GM19193 (cell line): Measurements from ENCODE around the gene EPS8L2.

ENCODE experiments used
- POLR2A ChIP-seq: IDR thresholded peaks from 4 replicates; pipeline ENCODE4 v1.6.1; 2011; ENCODE audit not compliant: insufficient read depth, insufficient read length; ENCODE audit errors: extremely low read depth

EPS8L2 gene

DNA sequence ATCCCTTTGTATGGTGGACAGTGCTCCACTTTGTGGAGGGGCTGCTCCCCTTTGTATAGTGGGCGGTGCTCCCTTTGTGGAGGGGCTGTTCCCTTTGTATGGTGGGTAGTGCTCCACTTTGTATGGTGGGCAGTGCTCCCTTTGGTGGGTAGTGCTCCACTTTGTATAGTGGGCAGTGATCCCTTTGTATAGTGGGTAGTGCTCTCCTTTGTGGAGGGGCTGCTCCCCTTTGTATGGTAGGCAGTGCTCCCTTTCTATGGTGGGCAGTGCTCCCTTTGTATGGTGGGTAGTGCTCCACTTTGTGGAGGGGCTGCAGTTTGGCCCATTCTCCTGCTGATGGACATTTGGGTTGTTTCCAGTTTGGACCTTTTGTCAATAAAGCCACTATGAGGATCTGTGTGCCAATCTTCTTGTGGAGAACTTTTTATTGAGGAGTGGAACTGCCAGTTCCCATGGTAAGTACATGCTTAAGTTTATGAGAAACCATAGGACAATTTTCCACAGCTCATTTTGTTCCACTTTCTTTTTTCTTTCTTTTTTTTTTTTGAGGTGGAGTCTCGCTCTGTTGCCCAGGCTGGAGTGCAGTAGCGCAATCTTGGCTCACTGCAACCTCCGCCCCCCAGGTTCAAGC lies 36.7 kb downstream of the EPS8L2 start:
- TF ChIP-seq POLR2A, result no peak

DNA sequence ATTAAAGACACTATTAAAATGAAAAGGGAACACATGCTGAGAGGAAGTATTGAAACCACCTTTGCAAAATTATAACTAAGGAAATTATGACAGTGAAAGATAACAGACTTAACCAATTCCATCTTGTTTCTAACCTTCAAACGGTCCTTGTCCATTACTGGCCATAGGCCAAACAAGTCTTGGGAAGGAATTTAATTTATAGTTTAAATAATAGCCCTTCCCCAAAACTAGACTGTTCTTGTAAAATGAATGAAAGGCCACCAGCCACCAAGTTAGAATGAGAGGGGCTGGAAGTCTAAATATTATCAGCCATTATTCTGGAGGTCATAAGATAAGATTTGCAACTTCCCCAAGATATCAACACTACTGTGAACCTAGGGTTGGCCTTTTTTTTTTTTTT lies 39.4 kb downstream of the EPS8L2 start:
- no peak for TF ChIP-seq POLR2A

DNA sequence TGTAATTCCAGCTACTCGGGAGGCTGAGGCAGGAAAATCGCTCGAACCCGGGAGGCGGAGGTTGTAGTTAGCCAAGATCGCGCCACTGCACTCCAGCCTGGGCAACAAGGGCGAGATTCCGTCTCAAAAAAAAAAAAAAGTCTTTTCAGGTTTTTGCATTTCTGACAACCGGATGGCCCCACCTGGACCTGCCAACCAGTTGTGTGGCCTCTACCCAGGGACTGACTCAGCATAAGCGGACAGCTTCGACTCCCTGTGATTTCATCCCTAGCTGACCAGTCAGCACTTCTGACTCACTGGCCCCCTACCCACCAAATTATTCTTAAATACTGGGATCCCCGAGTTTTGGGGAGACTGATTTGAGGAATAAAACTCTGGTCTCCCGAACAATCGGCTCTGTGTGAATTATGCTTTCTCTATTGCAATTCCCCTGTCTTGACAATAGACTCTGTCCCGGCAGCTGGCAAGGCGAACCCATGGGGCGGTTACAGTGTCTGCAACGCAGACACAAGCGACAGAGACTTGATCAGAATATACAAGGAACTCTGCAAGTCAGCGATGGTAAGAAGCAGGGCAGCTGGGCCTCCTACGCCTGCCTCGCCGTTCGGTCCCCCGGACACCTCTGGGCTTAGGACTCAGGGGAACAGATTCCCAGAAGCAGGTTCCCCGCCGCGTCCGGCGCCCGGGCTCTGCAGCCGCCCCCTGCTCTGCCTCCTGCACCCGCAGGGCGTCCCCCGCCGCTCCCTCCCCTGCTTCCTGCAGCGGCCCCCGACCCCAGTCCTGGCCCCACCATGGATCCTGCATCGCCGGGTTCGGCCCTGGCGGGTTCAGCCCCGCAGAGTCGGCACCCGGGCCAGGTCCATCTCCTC lies 40.5 kb downstream of the EPS8L2 start:
- TF ChIP-seq POLR2A, result no peak

DNA sequence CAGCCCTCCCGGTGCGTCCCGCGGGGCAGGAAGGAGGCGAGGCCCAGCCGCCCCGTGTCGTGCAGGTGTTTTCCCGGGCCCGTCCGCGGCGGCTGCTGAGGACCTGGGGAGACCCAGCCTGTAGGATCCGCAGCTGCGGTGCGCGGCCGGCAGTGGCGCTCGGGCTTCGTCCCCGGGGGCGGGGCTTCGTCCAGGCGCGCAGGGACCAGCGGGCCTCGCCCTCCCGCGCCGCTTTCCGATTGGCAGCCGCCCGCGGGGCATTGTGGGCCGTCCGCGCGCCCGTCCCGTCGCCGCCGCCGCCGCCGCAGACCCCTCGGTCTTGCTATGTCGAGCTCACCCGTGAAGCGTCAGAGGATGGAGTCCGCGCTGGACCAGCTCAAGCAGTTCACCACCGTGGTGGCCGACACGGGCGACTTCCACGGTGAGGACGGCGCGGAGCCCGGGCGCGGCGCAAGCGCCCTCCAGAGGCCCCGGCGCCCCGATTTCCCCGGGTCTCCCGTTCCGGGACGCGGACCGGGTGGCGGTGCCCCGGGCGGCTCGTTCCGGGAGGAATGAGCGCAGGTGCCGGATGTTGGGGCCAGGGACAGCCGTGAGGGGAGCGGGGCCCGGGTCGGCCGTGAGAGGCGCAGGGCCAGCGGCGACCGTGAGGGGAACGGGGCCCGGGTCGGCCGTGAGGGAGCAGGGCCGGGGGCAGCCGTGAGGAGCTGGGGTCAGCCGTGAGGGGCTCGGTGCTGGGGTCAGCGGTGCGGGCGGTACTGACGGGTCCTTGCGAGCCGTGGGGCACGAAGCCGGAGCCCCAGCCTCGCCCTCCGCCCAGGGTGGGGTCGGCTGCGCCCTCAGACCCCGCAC lies 41.4 kb downstream of the EPS8L2 start, which contains the start of gene TALDO1:
TALDO1 (plus strand) TSS at position 307 of the 849 bp plus-strand sequence; CDS start at position 325, 18 bp downstream.
- TF ChIP-seq POLR2A, result peak; percentile 76

DNA sequence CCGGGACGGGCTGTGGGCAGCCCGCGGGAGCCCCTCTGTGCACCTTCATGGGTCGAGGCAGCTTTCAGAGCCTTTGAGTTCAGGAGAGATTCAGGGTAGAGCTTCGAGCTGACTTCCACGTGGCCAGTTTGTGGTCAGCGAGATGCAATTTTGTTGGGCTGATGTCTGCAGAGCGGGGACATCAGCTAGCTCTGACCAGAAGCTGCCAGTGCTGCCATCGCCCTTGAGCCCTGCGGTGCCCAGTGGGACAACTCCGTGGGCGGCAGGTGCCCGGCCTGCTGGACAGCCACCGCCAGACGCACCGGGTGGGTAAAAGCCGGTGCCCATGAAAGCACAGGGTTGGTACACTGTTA lies 42.0 kb downstream of the EPS8L2 start:
- no peak for TF ChIP-seq POLR2A

DNA sequence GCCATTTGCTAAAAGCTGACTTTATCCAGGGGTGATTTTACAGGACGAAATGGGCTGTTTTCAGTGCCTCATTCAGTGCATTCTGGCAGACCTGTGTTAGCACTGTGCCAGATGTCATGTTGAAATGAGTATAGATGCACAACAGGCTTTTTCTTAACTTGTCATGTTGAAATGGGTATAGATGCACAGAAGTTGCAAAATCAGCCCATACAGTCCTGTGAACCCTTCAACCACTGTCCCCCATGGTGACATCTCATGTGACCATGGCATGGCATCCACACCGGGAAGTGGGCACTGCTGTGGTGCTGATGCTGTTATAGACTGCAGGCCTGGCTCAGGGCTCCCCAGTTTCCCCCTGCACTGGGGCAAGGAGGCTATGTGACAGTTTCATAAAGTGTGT lies 43.7 kb downstream of the EPS8L2 start:
- no peak for TF ChIP-seq POLR2A

DNA sequence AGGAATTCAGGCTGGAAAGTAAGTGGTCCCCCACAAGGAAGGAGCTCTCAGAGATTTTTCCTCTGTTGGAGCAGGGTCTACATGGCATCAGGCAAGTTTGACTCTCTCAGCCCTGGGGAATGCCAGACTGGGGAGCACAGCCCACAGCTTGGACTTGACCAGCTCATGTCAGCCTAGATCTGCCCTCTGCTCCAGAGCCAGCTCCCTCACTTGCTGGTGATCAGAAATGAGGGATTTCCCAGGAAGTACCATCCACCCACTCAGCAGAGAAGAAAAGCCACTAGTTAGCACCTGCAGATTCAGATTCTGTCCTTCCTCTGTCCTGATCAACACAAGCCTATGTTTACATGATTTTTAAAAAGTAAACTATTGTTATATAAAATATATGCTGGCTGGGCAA lies 54.2 kb downstream of the EPS8L2 start:
- no peak for TF ChIP-seq POLR2A

DNA sequence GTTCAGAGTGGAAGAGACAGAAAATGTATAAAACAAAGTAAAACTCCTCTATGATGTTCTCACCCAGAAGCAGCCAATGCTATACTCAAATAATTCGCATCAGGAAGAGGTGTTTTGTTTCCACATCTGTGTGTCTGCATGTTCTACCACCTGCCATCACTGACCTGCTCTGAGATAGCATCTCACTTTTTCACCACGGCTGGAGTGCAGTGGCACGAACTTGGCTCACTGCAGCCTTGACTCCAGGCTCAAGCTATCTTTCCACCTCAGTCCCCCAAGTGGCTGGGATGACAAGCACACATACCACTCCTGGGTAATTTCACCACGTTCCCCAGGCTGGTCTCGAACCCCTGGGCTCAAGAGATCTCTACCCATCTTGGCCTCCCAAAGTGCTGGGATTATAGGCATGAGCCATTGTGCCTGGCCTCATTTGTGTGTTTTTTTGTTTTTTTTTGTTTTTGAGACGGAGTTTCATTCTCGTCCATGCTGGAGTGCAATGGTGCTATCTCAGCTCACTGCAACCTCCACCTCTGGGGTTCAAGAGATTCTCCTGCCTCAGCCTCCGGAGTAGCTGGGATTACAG lies 55.6 kb downstream of the EPS8L2 start:
- TF ChIP-seq POLR2A, result no peak

DNA sequence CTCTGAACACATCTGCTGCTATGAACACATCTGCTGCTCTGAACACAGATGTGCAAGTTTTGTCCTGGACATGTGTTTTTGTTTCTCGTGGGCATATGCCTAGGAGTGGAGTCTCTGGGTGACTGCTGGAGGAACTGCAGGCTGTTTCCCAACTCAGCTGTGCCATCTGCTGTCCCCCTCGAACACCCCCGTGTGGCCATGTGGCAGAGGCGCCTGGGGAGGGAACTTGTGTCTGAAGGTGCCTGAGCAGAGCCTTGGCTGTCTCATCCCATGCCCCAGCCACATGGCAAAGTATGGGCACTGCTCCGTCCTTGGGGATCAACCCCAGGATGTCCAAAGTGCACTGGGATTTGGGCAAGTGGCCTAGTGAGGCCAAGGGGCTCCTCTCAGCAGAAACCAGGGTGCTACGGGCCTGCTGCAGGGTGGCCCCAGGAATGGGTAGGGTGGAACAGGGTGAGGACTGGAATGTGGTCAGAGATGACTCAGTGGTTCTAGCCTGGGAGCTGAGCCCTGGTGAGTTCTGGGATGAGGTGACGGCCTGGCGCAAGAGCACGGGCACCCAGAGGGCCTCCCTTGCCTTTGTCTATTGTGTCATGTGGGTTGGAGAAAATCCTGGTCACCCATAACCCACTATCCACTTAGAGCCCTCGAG lies 56.5 kb downstream of the EPS8L2 start:
- TF ChIP-seq POLR2A, result no peak

DNA sequence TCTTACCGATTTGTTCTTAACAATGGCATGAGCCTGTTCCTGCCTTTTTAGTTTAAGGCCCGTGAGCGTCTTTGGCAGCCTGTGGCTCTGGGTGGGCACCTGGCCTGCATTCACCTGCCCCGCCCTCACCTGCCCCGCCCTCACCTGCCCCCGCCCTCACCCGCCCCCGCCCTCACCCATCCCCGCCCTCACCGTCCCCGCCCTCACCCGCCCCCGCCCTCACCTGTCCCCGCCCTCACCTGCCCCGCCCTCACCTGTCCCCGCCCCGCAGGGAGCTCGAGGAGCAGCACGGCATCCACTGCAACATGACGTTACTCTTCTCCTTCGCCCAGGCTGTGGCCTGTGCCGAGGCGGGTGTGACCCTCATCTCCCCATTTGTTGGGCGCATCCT lies 57.0 kb downstream of the EPS8L2 start:
- TF ChIP-seq POLR2A, result no peak

DNA sequence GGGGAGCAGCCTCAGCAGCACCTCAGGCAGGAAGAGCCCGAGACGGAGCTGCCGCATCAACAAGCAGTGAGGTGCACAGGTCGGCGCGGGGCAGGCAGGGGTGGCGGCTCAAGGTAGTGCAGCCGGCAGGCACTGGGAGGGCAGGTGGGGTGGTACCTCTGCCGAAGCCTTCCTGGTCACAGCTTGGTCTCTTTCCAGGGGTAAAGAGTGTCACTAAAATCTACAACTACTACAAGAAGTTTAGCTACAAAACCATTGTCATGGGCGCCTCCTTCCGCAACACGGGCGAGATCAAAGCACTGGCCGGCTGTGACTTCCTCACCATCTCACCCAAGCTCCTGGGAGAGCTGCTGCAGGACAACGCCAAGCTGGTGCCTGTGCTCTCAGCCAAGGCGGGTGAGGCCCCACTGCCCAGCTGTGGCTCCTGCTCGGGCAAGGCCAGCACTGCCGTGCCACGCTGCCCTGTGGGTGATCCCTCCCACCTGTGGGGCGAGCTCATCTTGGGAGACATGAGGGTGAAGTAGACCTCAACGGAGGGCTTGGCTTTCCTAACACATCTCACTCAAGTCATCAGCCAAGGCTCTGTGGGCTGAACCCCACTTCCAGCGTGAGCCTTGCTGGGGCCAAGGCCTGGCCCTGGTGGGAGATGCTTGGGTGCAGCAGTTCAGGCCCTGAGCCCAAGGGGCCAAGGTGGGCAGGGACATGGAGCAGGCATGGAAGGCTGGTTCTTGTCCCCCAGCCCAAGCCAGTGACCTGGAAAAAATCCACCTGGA lies 57.7 kb downstream of the EPS8L2 start:
- peak; percentile 7 for TF ChIP-seq POLR2A

DNA sequence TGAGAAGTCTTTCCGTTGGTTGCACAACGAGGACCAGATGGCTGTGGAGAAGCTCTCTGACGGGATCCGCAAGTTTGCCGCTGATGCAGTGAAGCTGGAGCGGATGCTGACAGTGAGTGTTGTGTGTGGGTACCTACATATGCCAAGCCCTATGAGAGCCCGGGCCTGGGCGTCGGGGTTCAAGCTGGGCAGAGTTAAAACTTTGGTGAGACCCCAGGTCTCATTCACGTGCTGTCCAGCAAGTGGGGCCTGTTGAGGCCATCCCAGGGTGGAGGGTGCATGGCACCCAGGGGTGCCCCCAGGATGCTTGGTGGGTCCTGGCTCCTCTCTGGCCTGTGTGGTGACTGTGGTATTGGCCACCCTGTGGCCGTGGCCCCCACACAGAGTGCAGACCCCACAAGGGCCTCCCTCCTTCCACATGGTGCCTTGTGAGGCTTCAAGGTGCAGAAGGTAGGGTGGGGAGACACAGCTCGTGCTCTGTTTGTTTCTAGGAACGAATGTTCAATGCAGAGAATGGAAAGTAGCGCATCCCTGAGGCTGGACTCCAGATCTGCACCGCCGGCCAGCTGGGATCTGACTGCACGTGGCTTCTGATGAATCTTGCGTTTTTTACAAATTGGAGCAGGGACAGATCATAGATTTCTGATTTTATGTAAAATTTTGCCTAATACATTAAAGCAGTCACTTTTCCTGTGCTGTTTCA lies 58.4 kb downstream of the EPS8L2 start:
- TF ChIP-seq POLR2A, result peak; percentile 8
